ENCODE measurements around the gene GHSR. TPM values are rescaled to one million over a fixed set of nuclear protein-coding genes. Genes with fewer than 3 reads are reported as not detected.

GHSR gene
- total RNA-seq, 1 experiment from 2014 or later: not detected

- no peak for ATAC-seq
- no peak overlapping the region for H3K27ac ChIP-seq (ENCODE audit: low read depth, low read length)
- ChIA-PET CTCF (interaction anchor here (0.9 to 3.2 kb wide), 2 partner anchors 144 to 146 kb away, joined by 3 to 19 read pairs; no protein-coding TSS in a partner anchor), RAD21 (ENCODE audit: low non-redundant PET in 1 of 2, low total read pairs in 2 of 2, uncharacterized antibody in 2 of 2, unreplicated experiment in 2 of 2) (interaction anchor here in 1 of 2 experiments (2.2 kb wide), 1 partner anchor 146 kb away, joined by 11 read pairs; no protein-coding TSS in a partner anchor), POLR2A (no interaction called here)
- H3K4me1 ChIP-seq (ENCODE audit: control insufficient read depth in 1 of 2, insufficient read depth in 2 of 2, low read length in 2 of 2): peaks cover 6 to 14% of the 10 kb centered on the region in 2 experiments; a peak in 3 of 4 replicates
- H3K36me3 ChIP-seq (ENCODE audit: control insufficient read depth in 1 of 2, insufficient read depth in 2 of 2, low read length in 2 of 2): no peaks in the 10 kb centered on the region
- intact Hi-C loops (cut with micrococcal nuclease): loop anchor here (5.0 kb wide), 1 partner anchor 831 kb away; no protein-coding TSS in a partner anchor
- H3K9ac ChIP-seq (ENCODE audit: low read length): no peak overlapping the region
- no peaks in the 10 kb centered on the region for H3K27me3 ChIP-seq (ENCODE audit: insufficient read depth, low read length)
- H3K9me2 ChIP-seq (ENCODE audit: insufficient read depth): no peaks in the 10 kb centered on the region
- H4K20me1 ChIP-seq (ENCODE audit: insufficient read depth): no peaks in the 10 kb centered on the region
- no peaks in the 10 kb centered on the region for H3K9me3 ChIP-seq (ENCODE audit: control insufficient read depth in 1 of 2, insufficient read depth in 1 of 2, low read depth in 1 of 2, low read length in 2 of 2)
- peak overlapping the region; percentile 100 for H2AFZ ChIP-seq (ENCODE audit: low read depth, low read length, poor library complexity, severe bottlenecking)
- TF ChIP-seq SIN3A (IDR thresholded peaks at IDR 0.05; ENCODE audit: low read depth): no peak
- TF ChIP-seq TCF7L2 (IDR thresholded peaks at IDR 0.05; ENCODE audit: borderline replicate concordance, extremely low read depth, insufficient read depth, insufficient read length): no peak
- TF ChIP-seq, protein P1, sequence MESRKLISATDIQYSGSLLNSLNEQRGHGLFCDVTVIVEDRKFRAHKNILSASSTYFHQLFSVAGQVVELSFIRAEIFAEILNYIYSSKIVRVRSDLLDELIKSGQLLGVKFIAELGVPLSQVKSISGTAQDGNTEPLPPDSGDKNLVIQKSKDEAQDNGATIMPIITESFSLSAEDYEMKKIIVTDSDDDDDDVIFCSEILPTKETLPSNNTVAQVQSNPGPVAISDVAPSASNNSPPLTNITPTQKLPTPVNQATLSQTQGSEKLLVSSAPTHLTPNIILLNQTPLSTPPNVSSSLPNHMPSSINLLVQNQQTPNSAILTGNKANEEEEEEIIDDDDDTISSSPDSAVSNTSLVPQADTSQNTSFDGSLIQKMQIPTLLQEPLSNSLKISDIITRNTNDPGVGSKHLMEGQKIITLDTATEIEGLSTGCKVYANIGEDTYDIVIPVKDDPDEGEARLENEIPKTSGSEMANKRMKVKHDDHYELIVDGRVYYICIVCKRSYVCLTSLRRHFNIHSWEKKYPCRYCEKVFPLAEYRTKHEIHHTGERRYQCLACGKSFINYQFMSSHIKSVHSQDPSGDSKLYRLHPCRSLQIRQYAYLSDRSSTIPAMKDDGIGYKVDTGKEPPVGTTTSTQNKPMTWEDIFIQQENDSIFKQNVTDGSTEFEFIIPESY (IDR thresholded peaks at IDR 0.05; ENCODE audit: extremely low read depth, insufficient replicate concordance, low read length): no peak
- no peak for TF ChIP-seq JUND (IDR thresholded peaks at IDR 0.05)
- no peak for TF ChIP-seq EGR1 (IDR thresholded peaks at IDR 0.05; ENCODE audit: low read depth)
- TF ChIP-seq, protein P2, sequence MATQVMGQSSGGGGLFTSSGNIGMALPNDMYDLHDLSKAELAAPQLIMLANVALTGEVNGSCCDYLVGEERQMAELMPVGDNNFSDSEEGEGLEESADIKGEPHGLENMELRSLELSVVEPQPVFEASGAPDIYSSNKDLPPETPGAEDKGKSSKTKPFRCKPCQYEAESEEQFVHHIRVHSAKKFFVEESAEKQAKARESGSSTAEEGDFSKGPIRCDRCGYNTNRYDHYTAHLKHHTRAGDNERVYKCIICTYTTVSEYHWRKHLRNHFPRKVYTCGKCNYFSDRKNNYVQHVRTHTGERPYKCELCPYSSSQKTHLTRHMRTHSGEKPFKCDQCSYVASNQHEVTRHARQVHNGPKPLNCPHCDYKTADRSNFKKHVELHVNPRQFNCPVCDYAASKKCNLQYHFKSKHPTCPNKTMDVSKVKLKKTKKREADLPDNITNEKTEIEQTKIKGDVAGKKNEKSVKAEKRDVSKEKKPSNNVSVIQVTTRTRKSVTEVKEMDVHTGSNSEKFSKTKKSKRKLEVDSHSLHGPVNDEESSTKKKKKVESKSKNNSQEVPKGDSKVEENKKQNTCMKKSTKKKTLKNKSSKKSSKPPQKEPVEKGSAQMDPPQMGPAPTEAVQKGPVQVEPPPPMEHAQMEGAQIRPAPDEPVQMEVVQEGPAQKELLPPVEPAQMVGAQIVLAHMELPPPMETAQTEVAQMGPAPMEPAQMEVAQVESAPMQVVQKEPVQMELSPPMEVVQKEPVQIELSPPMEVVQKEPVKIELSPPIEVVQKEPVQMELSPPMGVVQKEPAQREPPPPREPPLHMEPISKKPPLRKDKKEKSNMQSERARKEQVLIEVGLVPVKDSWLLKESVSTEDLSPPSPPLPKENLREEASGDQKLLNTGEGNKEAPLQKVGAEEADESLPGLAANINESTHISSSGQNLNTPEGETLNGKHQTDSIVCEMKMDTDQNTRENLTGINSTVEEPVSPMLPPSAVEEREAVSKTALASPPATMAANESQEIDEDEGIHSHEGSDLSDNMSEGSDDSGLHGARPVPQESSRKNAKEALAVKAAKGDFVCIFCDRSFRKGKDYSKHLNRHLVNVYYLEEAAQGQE (IDR thresholded peaks at IDR 0.05; ENCODE audit: low read depth): no peak
- TF ChIP-seq RAD21 (IDR thresholded peaks at IDR 0.05; ENCODE audit: low read depth): no peak
- no peak for TF ChIP-seq ELF1 (IDR thresholded peaks at IDR 0.05; ENCODE audit: borderline replicate concordance, low read depth)
- no peak for TF ChIP-seq YY1 (IDR thresholded peaks at IDR 0.05; ENCODE audit: extremely low read depth, insufficient replicate concordance, low read depth, low read length)
- no peak for TF ChIP-seq FOSL1 (IDR thresholded peaks at IDR 0.05; ENCODE audit: low read depth)
- TF ChIP-seq SP1 (IDR thresholded peaks at IDR 0.05; ENCODE audit: low read depth): no peak
- no peak for TF ChIP-seq ZFX (IDR thresholded peaks at IDR 0.05)
- no peak for TF ChIP-seq CEBPB (IDR thresholded peaks at IDR 0.05; ENCODE audit: low read depth)
- TF ChIP-seq SRF (IDR thresholded peaks at IDR 0.05; ENCODE audit: low read depth): no peak
- TF ChIP-seq CTCF (IDR thresholded peaks at IDR 0.05 in 2 of 3, conservative IDR thresholded peaks at IDR 0.05 in 1 of 3; ENCODE audit: borderline replicate concordance in 1 of 3, insufficient read depth in 1 of 3, low read depth in 2 of 3, low read length in 2 of 3): no peak
- no peak for TF ChIP-seq POLR2A (IDR thresholded peaks at IDR 0.05; ENCODE audit: borderline replicate concordance, extremely low read depth, insufficient read depth, insufficient read length)
- no peaks in the 10 kb centered on the region for H3K79me2 ChIP-seq (ENCODE audit: insufficient read depth, low read length)
- no TSS peak for BruUV-seq (replicated peaks)
- H3K4me2 ChIP-seq (ENCODE audit: low read length): no peak overlapping the region
- no peak overlapping the region for H3K4me3 ChIP-seq (replicated peaks in 1 of 2; ENCODE audit: low read depth in 1 of 2, low read length in 2 of 2)
- no peak for DNase-seq (ENCODE audit: low read depth, low spot score)
Observed at GRCh38 chr3:172478116-172478515, 29.9 kb upstream of the GHSR start.
